ENCODE data around the gene EXOSC2. TPM values are rescaled to one million over a fixed set of nuclear protein-coding genes. Genes with fewer than 3 reads are reported as not detected.

EXOSC2 gene
- total and polyA plus RNA-seq, 2 of the 8 experiments (the other 6 are each of a cell fraction or from before 2014, with no cell fraction given): 47.8 to 93.6 TPM

DNA sequence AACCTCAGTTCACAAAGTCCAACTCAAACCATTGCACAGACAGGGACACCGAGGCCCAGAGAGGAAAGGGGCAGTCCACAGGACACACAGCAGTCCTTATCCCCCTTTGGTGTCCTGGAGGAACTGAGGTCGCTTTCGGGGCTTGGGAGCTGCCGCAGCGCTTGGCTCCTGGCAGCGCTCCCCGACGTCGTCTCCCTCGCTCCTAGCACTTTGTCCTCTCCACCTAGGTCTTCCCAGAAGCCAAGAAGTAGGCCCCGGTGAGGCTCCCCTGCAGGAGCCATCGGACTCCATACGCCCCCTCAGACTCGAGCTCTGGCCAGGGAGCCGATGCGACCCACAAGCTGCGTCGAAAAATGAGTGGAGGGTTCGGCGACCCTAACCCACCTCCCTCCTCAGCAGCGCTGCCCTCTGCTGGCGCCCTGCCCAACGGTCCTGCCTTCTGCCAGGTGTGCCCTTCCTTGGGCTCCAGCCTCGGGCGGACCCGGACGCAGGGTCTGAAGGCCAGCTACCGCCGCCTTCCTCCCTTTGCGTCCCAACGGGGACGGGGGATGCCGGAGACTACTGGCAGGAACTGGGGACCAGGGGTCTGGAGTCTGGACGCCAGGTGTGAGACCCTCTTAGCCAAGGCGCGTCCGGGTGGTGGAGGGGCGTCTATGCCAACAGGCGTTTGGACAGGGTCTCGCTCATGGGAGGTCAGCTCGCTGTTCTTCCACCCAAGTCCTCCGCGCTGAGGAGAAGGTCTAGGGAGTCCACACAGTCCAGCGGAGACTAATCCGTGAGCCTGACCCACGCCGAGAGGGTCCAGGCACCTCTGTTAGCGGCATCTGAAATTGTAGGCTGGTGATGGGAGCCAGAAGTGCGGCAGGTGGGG is 31.2 kb upstream of the EXOSC2 start (continued):
- no peak for TF ChIP-seq ZNF274 (IDR thresholded peaks at IDR 0.05; ENCODE audit: borderline replicate concordance, extremely low read depth, low read length)
- TF ChIP-seq SAP30 (IDR thresholded peaks at IDR 0.05; ENCODE audit: insufficient read depth, insufficient replicate concordance, low read length): no peak
- no peak for TF ChIP-seq CREB1 (IDR thresholded peaks at IDR 0.05)
- TF ChIP-seq SIRT6 (IDR thresholded peaks at IDR 0.05; ENCODE audit: low read length): no peak
- no peak for TF ChIP-seq TEAD4 (IDR thresholded peaks at IDR 0.05; ENCODE audit: low read depth, low read length)
- TF ChIP-seq FOSL1 (IDR thresholded peaks at IDR 0.05; ENCODE audit: insufficient read depth, low read depth, low read length): no peak

Data from H1 (cell line).